ENCODE data around the gene CCDC63. TPM values are rescaled to one million over a fixed set of nuclear protein-coding genes. Genes with fewer than 3 reads are reported as not detected.
A peak's percentile ranks its signal among the peaks of the same experiment; 100 is the strongest.

Gene CCDC63
- total RNA-seq, 1 experiment from 2014 or later: 0.98 TPM

- DNase-seq (ENCODE audit: low spot score) (peak; percentile 86), ATAC-seq (peak; percentile 78)
- peak overlapping the region; percentile 78 for H3K4me3 Mint-ChIP-seq
- CTCF ChIA-PET: interaction anchor here (0.6 to 3.4 kb wide), 27 partner anchors 8 to 374 kb away, joined by 3 to 21 read pairs (median 3); partner anchors contain the start of gene CCDC63
- peaks cover 5% of the 10 kb centered on the region; the same call in 1 of the 2 replicates for H3K9me3 Mint-ChIP-seq
- POLR2A ChIA-PET: no interaction called here
- peaks cover 16% of the 10 kb centered on the region for H3K36me3 Mint-ChIP-seq
- peak overlapping the region; percentile 99 for H3K27ac Mint-ChIP-seq
- peaks cover 62% of the 10 kb centered on the region for H3K4me1 Mint-ChIP-seq
- H3K27me3 Mint-ChIP-seq (ENCODE audit: low read depth): peaks cover 18% of the 10 kb centered on the region
- TF ChIP-seq ESRRA (CRISPR knock-in tag; IDR thresholded peaks at IDR 0.05; ENCODE audit: borderline replicate concordance): no peak
- TF ChIP-seq TCF7 (CRISPR knock-in tag; IDR thresholded peaks at IDR 0.05; ENCODE audit: low read depth): no peak
- TF ChIP-seq E2F5 (CRISPR knock-in tag; IDR thresholded peaks at IDR 0.05): peak; percentile 72; the same call in 1 of the 2 replicates
- TF ChIP-seq ETV6 (CRISPR knock-in tag; IDR thresholded peaks at IDR 0.05): peak; percentile 90
- TF ChIP-seq TEAD1 (CRISPR knock-in tag; IDR thresholded peaks at IDR 0.05): peak; percentile 75; the same call in 1 of the 2 replicates
- peak; percentile 45; the same call in 1 of the 2 replicates for TF ChIP-seq FOXP1 (CRISPR knock-in tag; IDR thresholded peaks at IDR 0.05; ENCODE audit: borderline replicate concordance)
- no peak for TF ChIP-seq NR2C2 (CRISPR knock-in tag; IDR thresholded peaks at IDR 0.05)
- TF ChIP-seq PRRX2 (CRISPR knock-in tag; IDR thresholded peaks at IDR 0.05): peak; percentile 78; the same call in 1 of the 2 replicates
- TF ChIP-seq ZNF396 (CRISPR knock-in tag; IDR thresholded peaks at IDR 0.05; ENCODE audit: borderline replicate concordance): no peak
- TF ChIP-seq ZBTB43 (CRISPR knock-in tag; IDR thresholded peaks at IDR 0.05): no peak
- peak; percentile 14; the same call in 1 of the 2 replicates for TF ChIP-seq USF2 (CRISPR knock-in tag; IDR thresholded peaks at IDR 0.05)
- no peak for TF ChIP-seq JAZF1 (CRISPR knock-in tag; IDR thresholded peaks at IDR 0.05)
- peak; percentile 89 for TF ChIP-seq CTCF (IDR thresholded peaks at IDR 0.05)
- no peak for TF ChIP-seq NFYB (CRISPR knock-in tag; conservative IDR thresholded peaks at IDR 0.05; ENCODE audit: low read depth)
- no peak for TF ChIP-seq ARID4B (CRISPR knock-in tag; IDR thresholded peaks at IDR 0.05; ENCODE audit: borderline replicate concordance)
- no peak for TF ChIP-seq NR3C1 (CRISPR knock-in tag; conservative IDR thresholded peaks at IDR 0.05; ENCODE audit: low read depth)
- peak; percentile 67; the same call in 1 of the 2 replicates for TF ChIP-seq FOXK1 (CRISPR knock-in tag; IDR thresholded peaks at IDR 0.05)
- no peak for TF ChIP-seq MYBL2 (CRISPR knock-in tag; IDR thresholded peaks at IDR 0.05)
- 0 out of 2 replicates have a peak, but pooled peaks have one; percentile 27 for TF ChIP-seq SMAD3 (CRISPR knock-in tag; IDR thresholded peaks at IDR 0.05; ENCODE audit: borderline replicate concordance)
- TF ChIP-seq MAX (CRISPR knock-in tag; IDR thresholded peaks at IDR 0.05): peak; percentile 58
- no peak for TF ChIP-seq IRF1 (CRISPR knock-in tag; IDR thresholded peaks at IDR 0.05)
- no peak for TF ChIP-seq ZNF121 (CRISPR knock-in tag; IDR thresholded peaks at IDR 0.05)
- TF ChIP-seq ZNF263 (CRISPR knock-in tag; IDR thresholded peaks at IDR 0.05; ENCODE audit: low read depth): no peak
- TF ChIP-seq ZNF232 (CRISPR knock-in tag; IDR thresholded peaks at IDR 0.05): no peak
- TF ChIP-seq FOXJ3 (CRISPR knock-in tag; IDR thresholded peaks at IDR 0.05; ENCODE audit: borderline replicate concordance): no peak
- peak; percentile 46; the same call in 1 of the 2 replicates for TF ChIP-seq HMGXB4 (CRISPR knock-in tag; IDR thresholded peaks at IDR 0.05)
Measured at GRCh38 chr12:110937104-110937641, 90.4 kb downstream of the CCDC63 start.
